Thyroid gland (tissue), 4 donors: ENCODE measurements around the gene SNAPIN. TPM values are rescaled to one million over a fixed set of nuclear protein-coding genes. Genes with fewer than 3 reads are reported as not detected.

Experiments used
- DNase-seq, 2 donors: peaks; one replicate each; pipeline ENCODE4 v3.0.0-alpha.2; 2019
- H3K27ac ChIP-seq, 3 donors: fragments of 200-600 bp; sonication (generic); 1 replicate in 2 of 3; 2 replicates in 1 of 3; pipeline ENCODE4 v1.5.1; 2016 to 2019; ENCODE audit warnings: mild to moderate bottlenecking in 1 of 3, moderate library complexity in 1 of 3
- H3K27me3 ChIP-seq: fragments of 200-600 bp; sonication (generic); one replicate; pipeline ENCODE4 v1.5.1; 2019
- H3K36me3 ChIP-seq, 2 donors: fragments of 200-600 bp; sonication (generic); one replicate each; pipeline ENCODE4 v1.5.1; 2016 to 2019
- H3K4me1 ChIP-seq, 2 donors: fragments of 200-600 bp; sonication (generic); one replicate each; pipeline ENCODE4 v1.5.1; 2017 to 2019
- H3K4me3 ChIP-seq, 3 donors: fragments of 200-600 bp; sonication (generic); replicated peaks in 1 of 3; 1 replicate in 2 of 3; 2 replicates in 1 of 3; pipeline ENCODE4 v1.5.1; 2016; ENCODE audit warnings: mild to moderate bottlenecking in 1 of 3
- H3K9me3 ChIP-seq: fragments of 200-600 bp; sonication (generic); one replicate; pipeline ENCODE4 v1.5.1; 2017
- POLR2A ChIP-seq, 2 donors: fragments of 450-650 bp; IDR thresholded peaks; one replicate each; pipeline ENCODE4 v1.6.1; 2017; ENCODE audit warnings: antibody characterized with exemption in 2 of 2, mild to moderate bottlenecking in 2 of 2, moderate library complexity in 1 of 2
- WGBS, 2 donors: methylation state at CpG; one replicate each; pipeline ENCODE4 v1.1.5; 2017; 5-methylcytosine and 5-hydroxymethylcytosine counted together
- intact Hi-C: fragments of 100-400 bp; cut with DNase I; formaldehyde crosslinking; loops from one replicate; pipeline ENCODE4 v1.15.1; 2023
- total RNA-seq, 4 donors: library from RNA; depleted of rRNA; stranded (reverse); fragments of >200 nt; gene quantifications; one replicate each; pipeline ENCODE4 v1.2.3, GENCODE V29; 2016
- TF ChIP-seq, protein P1 (sequence below), 6 experiments: fragments of 200-600 bp in 3 of 6; fragments of 450-650 bp in 3 of 6; sonication (generic) in 3 of 6; IDR thresholded peaks; one replicate each; pipeline ENCODE4 v1.5.1; 2016 to 2019; ENCODE audit warnings: antibody characterized with exemption in 6 of 6, mild to moderate bottlenecking in 2 of 6, inconsistent platforms in 1 of 6, moderate library complexity in 1 of 6

The SNAPIN gene, protein sequence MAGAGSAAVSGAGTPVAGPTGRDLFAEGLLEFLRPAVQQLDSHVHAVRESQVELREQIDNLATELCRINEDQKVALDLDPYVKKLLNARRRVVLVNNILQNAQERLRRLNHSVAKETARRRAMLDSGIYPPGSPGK
- total RNA-seq: 10 to 100 TPM; 52.0 to 71.9 (median 63.9) TPM

DNA sequence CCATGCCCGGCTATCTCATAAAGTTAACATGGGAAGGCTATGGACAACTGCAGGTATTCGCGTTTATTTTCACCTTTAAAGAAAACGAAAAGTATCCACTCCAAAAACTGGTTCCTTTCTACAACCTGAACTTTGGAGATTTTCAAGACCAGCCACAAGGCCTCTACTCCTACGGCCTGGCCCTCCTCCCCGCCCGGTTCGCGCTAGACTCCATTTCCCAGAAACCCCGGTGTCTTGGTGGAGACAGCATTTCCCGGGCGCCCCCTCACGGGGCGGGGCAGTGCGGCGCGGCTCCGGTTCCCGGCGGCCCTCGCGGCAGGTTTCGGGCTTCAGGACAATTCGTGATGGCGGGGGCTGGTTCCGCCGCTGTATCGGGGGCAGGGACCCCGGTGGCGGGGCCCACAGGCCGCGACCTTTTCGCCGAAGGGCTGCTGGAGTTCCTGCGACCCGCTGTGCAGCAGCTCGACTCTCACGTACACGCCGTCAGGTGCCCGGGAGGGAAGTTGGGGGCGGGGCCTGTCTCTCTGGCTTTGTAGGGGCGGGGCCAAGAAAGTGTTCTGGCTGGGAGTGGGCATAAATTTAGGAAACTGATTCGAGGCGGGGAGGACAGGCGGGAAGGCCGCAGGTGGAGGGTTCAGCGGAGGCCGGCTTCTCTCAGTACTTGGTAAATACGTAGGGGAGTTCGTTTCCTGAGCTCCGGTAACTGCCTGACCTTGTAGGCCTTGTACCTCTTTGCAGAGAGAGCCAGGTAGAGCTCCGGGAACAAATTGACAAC is at the start of gene SNAPIN:
TSS of gene SNAPIN (plus strand) at position 304 of the 775 bp plus-strand sequence. CDS start at position 345, 41 bp downstream.
- intact Hi-C loops: no loop called here
- Histone ChIP-seq H3K9me3 (no peaks in the 10 kb centered on the region), H3K27me3 (no peaks in the 10 kb centered on the region), H3K36me3 (peaks cover 28 to 31% of the 10 kb centered on the region in 2 donors), H3K4me1 (peaks cover 8 to 16% of the 10 kb centered on the region in 2 donors), H3K27ac (peak within 1 kb of the TSS; percentile 95 to 97 (median 96)), H3K4me3 (peak within 1 kb of the TSS; percentile 56 to 77 (median 59))
- peak; percentile 93 for DNase-seq
- 5% methylated on average over 27 to 31 of the region's 53 CpGs for WGBS, 2 donors
- TF ChIP-seq, protein P1, sequence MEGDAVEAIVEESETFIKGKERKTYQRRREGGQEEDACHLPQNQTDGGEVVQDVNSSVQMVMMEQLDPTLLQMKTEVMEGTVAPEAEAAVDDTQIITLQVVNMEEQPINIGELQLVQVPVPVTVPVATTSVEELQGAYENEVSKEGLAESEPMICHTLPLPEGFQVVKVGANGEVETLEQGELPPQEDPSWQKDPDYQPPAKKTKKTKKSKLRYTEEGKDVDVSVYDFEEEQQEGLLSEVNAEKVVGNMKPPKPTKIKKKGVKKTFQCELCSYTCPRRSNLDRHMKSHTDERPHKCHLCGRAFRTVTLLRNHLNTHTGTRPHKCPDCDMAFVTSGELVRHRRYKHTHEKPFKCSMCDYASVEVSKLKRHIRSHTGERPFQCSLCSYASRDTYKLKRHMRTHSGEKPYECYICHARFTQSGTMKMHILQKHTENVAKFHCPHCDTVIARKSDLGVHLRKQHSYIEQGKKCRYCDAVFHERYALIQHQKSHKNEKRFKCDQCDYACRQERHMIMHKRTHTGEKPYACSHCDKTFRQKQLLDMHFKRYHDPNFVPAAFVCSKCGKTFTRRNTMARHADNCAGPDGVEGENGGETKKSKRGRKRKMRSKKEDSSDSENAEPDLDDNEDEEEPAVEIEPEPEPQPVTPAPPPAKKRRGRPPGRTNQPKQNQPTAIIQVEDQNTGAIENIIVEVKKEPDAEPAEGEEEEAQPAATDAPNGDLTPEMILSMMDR (IDR thresholded peaks at IDR 0.05): peak in 1 of 6 experiments; percentile 21
- peak; percentile 2 to 72 for TF ChIP-seq POLR2A (IDR thresholded peaks at IDR 0.05)

DNA sequence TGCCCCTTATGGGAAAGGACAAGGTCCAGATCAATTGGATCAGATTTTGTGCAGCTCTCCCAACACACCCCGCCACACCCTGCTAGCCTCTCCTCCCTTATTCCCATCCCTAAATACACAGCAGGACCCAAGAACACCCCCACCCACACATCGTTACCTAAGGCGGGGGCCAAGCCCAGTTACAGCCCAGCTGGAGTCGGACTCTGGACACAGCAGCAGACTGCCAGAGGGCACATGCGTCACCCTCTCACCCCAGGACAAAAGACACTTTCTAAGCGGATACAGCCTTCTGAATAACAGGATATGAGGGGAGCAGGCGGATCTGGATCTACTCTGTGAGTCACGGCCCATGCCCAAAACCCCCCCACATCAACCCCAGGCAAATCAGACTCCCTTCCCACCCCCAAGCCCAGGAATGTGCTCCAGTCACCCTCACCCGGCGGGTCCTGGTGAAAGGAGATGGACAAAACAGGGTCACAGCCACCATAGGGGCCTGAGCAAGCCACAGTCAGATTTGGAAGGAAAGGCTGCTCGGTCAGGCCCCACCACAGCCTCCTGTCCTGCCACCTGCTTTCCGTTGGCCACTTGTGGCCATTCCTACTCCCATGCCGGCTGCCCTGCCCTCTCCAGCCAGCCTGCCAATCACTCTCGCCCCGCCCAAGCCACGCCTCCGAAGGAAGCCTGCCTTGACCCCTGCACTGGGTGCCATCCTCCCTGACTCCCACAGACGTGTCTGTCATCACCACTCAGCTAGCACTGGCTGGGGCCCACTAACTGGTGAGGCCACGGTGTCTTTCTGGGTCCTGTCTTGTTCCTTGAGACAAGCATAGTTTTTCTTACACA is 49.5 kb upstream of the SNAPIN start:
- no peaks in the 10 kb centered on the region for H3K27me3 ChIP-seq
- peak in 1 of 2 donors; percentile 38 for TF ChIP-seq POLR2A (IDR thresholded peaks at IDR 0.05)
- TF ChIP-seq, protein P1 (IDR thresholded peaks at IDR 0.05): no peak
- peak overlapping the region; percentile 48 to 78 (median 73) for H3K27ac ChIP-seq
- peak; percentile 53 to 54 for DNase-seq
- intact Hi-C loops: no loop called here
- no peaks in the 10 kb centered on the region for H3K9me3 ChIP-seq
- peak overlapping the region in 1 of 3 donors; percentile 19 for H3K4me3 ChIP-seq
- H3K36me3 ChIP-seq: peaks cover 14% of the 10 kb centered on the region in 2 donors
- WGBS, 2 donors: 61 to 69% methylated on average over 16 to 19 of the region's 19 CpGs
- peaks cover 43 to 52% of the 10 kb centered on the region in 2 donors for H3K4me1 ChIP-seq

DNA sequence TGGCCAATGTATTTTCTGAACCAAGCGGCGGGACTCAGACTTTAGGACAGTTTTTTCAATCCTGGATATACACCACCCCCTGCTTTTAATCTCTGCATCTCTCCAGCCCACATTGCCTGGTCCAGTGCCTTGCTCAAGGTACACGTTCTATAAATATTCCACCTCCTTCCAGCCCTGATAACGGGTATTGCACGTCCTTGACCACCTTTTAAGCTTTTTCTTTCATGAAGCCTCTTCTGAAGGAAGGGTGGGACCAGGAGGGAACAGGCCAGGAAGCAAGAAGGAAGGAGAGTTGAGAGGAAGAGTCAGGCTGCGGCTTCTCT is 49.0 kb upstream of the SNAPIN start:
- WGBS, 2 donors: 77 to 79% methylated on average over 6 of the region's 6 CpGs
- peaks cover 46 to 58% of the 10 kb centered on the region in 2 donors for H3K4me1 ChIP-seq

DNA sequence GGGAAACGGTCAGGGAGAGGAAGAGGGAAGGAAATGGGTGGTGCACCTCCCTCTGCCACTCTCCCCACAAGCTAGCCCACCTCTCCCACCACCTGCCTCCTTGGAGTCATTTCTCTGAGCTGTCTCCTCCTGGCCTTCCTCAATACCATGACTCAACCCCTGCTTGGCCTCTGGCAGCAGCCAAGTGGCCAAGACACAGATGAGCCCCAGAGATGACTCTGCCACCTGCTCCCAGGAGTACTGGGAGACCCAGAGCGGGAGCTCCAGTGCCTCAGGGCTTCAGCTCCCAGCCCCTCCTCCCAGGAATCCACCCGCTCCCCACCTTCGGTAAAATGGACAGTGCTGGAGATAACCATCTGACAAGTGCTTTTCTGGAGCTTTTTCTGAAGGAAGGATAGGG is 48.2 kb upstream of the SNAPIN start:
- Histone ChIP-seq H3K9me3 (no peaks in the 10 kb centered on the region), H3K4me3 (no peak overlapping the region), H3K27ac (peak overlapping the region in 2 of 3 donors; percentile 73 to 78), H3K4me1 (peaks cover 53 to 66% of the 10 kb centered on the region in 2 donors), H3K36me3 (peaks cover 14% of the 10 kb centered on the region in 2 donors), H3K27me3 (no peaks in the 10 kb centered on the region)
- WGBS, 2 donors: 45 to 54% methylated on average over 3 to 4 of the region's 4 CpGs
- TF ChIP-seq POLR2A (IDR thresholded peaks at IDR 0.05): no peak
- TF ChIP-seq, protein P1 (IDR thresholded peaks at IDR 0.05): no peak
- no peak for DNase-seq
- intact Hi-C loops: loop anchor here (5.0 kb wide), 1 partner anchor 33 kb away; no protein-coding TSS in a partner anchor

More for the DNA sequence above, 49.0 kb upstream of the SNAPIN start:
- TF ChIP-seq POLR2A (IDR thresholded peaks at IDR 0.05): no peak
- TF ChIP-seq, protein P1 (IDR thresholded peaks at IDR 0.05): no peak
- no peaks in the 10 kb centered on the region for H3K27me3 ChIP-seq
- intact Hi-C loops: no loop called here
- peaks cover 14% of the 10 kb centered on the region in 2 donors for H3K36me3 ChIP-seq
- no peak for DNase-seq
- H3K9me3 ChIP-seq: no peaks in the 10 kb centered on the region
- H3K27ac ChIP-seq: peak overlapping the region; percentile 48 to 78 (median 73)
- H3K4me3 ChIP-seq: no peak overlapping the region
